GM18505 (cell line): ENCODE results near the gene BEGAIN.

ENCODE experiments used
- ATAC-seq: cut with Tn5 transposase; IDR thresholded peaks from one replicate; pipeline ENCODE4 v1.9.1; 2021; ENCODE audit not compliant: unreplicated experiment
- POLR2A ChIP-seq: IDR thresholded peaks from 4 replicates; pipeline ENCODE4 v1.6.1; 2011; ENCODE audit warnings: borderline replicate concordance; ENCODE audit not compliant: insufficient read depth, insufficient read length; ENCODE audit errors: extremely low read depth

The BEGAIN gene

GRCh38 chr14:100587086-100587762 lies at the start of gene BEGAIN:
Gene BEGAIN (minus strand): TSS chr14:100587417. CDS start chr14:100587290, 127 bp downstream.
- no peak for TF ChIP-seq POLR2A
- no peak for ATAC-seq

GRCh38 chr14:100636559-100636958 lies 49.3 kb upstream of the BEGAIN start:
- no peak for TF ChIP-seq POLR2A
- no peak for ATAC-seq

GRCh38 chr14:100634026-100634425 lies 46.8 kb upstream of the BEGAIN start:
- no peak for ATAC-seq
- TF ChIP-seq POLR2A, result no peak

- TF ChIP-seq POLR2A, result no peak
- no peak for ATAC-seq
Measured at GRCh38 chr14:100633406-100633805, 46.2 kb upstream of the BEGAIN start.

- no peak for TF ChIP-seq POLR2A
- no peak for ATAC-seq
Measured at GRCh38 chr14:100629696-100630095, 42.5 kb upstream of the BEGAIN start.

- TF ChIP-seq POLR2A, result no peak
- ATAC-seq, result no peak
Measured at GRCh38 chr14:100629098-100629497, 41.9 kb upstream of the BEGAIN start.

GRCh38 chr14:100628225-100628624 lies 41.0 kb upstream of the BEGAIN start:
- TF ChIP-seq POLR2A, result no peak
- ATAC-seq, result no peak

GRCh38 chr14:100626614-100627013 lies 39.4 kb upstream of the BEGAIN start:
- no peak for TF ChIP-seq POLR2A
- no peak for ATAC-seq

GRCh38 chr14:100623961-100624360 lies 36.7 kb upstream of the BEGAIN start:
- no peak for TF ChIP-seq POLR2A
- ATAC-seq, result no peak

GRCh38 chr14:100623557-100623956 lies 36.3 kb upstream of the BEGAIN start:
- no peak for ATAC-seq
- TF ChIP-seq POLR2A, result no peak

GRCh38 chr14:100622708-100623485 lies 35.7 kb upstream of the BEGAIN start:
- TF ChIP-seq POLR2A, result no peak
- ATAC-seq, result no peak

GRCh38 chr14:100622224-100622623 lies 35.0 kb upstream of the BEGAIN start:
- ATAC-seq, result no peak
- TF ChIP-seq POLR2A, result no peak

- TF ChIP-seq POLR2A, result no peak
- no peak for ATAC-seq
Measured at GRCh38 chr14:100621806-100622205, 34.6 kb upstream of the BEGAIN start.
